A549 treated with RU486 at 1 μM for 4 hours (cell line): ENCODE results near the gene CBX8. TPM values are rescaled to one million over a fixed set of nuclear protein-coding genes. Genes with fewer than 3 reads are reported as not detected.

Experiments
- total RNA-seq: library from RNA; stranded (reverse); fragments of 200-300 nt; extraction: Qiagen RNA extraction; gene quantifications from 5 replicates; pipeline ENCODE4 v1.2.3, GENCODE V29; 2022; ENCODE audit warnings: low read depth

The CBX8 gene
- 13.1 to 22.3 TPM (median 20.3 TPM) in 5 replicates for total RNA-seq

GRCh38 chr17:79796763-79797491 lies at the start of gene CBX8:
CBX8 (minus strand) TSS chr17:79797077; CDS start chr17:79796998, 79 bp downstream.

GRCh38 chr17:79839356-79840268 lies 42.7 kb upstream of the CBX8 start, which contains the start of gene CBX4:
CBX4 (minus strand) TSS chr17:79839440; CDS start chr17:79839251, 189 bp downstream.

DNA sequence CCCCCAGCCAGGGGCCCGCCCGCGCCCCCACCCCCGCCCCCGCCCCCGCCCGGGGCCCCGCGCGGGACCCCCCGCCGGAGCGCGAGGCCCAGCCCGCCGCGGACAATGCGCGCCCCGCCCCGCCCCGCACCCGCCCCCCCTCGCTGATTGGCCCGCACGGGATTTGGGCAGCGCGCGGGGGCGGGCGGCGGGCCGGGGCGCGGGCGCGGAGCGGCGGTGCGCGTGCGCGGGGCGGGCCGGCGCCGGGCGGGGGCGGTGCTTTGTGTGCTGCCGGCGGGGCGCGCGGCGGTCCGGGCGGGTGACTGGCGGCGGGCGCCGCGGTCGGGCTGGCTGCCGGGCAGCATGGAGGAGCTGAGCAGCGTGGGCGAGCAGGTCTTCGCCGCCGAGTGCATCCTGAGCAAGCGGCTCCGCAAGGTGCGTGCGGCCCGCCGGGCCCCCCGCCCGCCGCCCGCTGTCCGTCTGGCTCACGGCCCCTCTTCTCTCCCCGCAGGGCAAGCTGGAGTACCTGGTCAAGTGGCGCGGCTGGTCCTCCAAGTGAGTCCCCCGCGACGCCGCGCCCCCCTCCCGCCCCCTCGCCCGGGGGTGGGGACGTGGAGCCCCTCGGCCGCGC lies 18.9 kb downstream of the CBX8 start, which contains the start of gene CBX2:
CBX2 (plus strand) TSS at position 255 of the 610 bp plus-strand sequence; CDS start at position 343, 88 bp downstream.

Other genes with a start within 250 kb of the CBX8 start
- gene RBFOX3, start 186.0 kb downstream of the CBX8 start, total RNA-seq, result 3.2 to 5.0 TPM (median 4.6 TPM) in 5 replicates
- gene ENPP7, start 66.1 kb downstream of the CBX8 start, total RNA-seq, result not detected in 5 replicates
- 13.7 to 19.2 TPM (median 17.2 TPM) in 5 replicates for gene CBX2, start 18.9 kb downstream of the CBX8 start, total RNA-seq
- gene CBX4, start 42.4 kb upstream of the CBX8 start, total RNA-seq, result 23.4 to 38.1 TPM (median 34.2 TPM) in 5 replicates
- gene TBC1D16, start 238.8 kb upstream of the CBX8 start, total RNA-seq, result 5.9 to 9.9 TPM (median 8.8 TPM) in 5 replicates
- gene CCDC40, start 239.6 kb upstream of the CBX8 start, total RNA-seq, result 4.7 to 6.9 TPM (median 5.9 TPM) in 5 replicates